HL-60/S4 (cell line): ENCODE data around the gene TAF1B.

Experiments used
- in situ Hi-C: fragments of 300-500 bp; cut with MboI; formaldehyde crosslinking; loops from 2 replicates; pipeline ENCODE4 v1.14.3; 2022; ENCODE audit warnings: low sequenced_read_pairs

The TAF1B gene

DNA sequence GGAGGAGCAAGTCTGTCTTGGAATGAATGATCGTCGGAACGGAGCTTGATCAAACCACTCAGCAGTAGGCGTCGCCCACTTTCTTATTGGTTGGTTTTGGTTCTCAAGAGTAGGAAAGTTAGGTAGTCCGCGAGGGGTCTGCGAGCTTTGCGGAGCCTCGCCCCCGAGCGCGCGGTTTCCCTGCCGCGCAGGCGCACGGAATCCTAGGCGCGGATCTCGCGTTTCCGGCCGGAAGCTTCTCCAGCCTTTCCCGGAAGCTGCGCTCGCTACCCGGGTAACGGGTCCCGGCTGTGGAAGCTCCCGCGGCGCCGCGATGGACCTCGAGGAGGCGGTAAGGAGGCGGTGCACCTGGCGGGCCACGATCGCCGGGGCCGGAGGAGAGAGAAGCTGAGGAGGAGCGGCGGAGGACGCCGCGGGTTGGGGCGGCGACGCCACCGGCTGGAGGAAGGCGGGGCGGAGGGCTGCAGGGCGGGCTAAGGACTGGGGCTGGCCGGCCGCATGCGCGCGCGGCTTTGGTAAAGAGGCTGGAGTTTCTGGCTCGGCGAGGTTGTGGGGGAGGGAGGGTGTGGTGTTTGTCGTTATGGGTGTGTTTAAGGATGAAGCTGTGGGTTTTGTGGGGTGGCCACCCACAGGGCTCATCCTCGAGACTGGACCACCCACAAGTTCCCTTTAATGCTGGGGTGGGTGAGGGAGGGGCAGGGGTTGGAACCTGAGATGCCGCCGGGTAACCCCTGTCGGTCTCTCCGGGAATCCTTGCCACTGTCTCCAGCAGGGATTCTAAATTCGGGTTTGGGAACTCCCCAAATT lies at the start of gene TAF1B:
TAF1B (plus strand) TSS at position 246 of the 807 bp plus-strand sequence; CDS start at position 314, 68 bp downstream.
- in situ Hi-C loops: no loop called here

DNA sequence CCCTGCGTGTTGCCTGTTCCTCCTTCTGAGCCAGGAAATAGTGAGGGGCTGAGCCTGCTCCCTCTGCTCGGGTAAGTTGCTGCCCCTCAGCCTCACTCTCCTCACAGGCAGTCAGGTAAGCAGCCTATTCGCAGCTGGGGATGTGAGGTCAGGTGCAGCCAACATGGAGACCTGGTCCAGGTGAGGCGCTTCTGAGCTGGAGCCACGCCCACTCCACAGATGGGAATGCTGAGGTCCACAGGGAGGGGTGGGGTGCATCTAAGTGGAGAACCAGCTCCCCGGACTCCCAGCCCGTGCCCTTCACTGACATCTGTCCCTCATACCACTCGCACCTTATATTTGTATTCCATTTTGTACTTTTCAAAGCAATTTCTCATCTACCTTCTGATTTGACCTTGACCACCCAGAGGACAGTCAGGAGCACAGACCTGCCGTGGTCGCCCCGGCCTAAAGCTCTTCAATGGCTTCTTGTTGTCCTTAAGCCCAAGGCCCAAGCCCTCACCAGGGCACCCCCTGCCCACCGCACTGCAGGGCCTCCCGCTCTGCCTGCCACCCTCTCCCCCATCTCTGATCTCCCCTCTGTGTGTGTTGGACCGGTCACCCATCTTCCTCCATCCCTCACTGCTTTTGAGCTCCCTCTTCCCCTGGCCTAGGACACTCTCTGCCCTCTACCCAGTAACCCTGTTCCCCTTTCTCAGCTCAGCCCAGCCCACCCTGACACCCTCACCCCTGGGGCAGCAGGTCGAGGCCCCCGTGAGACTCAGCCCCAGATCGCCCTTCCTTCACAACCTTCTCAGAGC lies 49.2 kb upstream of the TAF1B start:
- in situ Hi-C loops: loop anchor here (25.0 kb wide), 1 partner anchor 643 kb away; the partner anchor contains the start of gene ODC1

DNA sequence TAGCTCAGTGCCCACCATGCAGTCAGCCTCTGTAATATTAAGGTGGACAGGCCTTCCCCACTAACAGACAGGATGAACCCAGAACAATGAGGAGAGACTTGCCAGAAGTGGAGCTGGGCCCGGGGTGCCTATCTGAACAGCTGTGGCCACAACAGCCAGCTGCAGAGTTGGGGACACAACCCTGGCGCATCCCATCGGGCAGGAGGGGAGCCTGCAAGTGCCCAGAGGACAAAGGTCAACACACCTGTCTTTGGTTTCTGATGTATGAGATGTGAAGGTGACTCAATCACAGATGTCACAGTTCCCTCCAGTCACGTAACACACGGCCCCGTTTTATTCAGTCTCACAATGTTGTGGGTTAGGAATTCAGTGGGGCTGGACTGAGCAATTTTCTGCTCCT lies 48.2 kb upstream of the TAF1B start:
- in situ Hi-C loops: loop anchor here (25.0 kb wide), 1 partner anchor 642 kb away; the partner anchor contains the start of gene ODC1

DNA sequence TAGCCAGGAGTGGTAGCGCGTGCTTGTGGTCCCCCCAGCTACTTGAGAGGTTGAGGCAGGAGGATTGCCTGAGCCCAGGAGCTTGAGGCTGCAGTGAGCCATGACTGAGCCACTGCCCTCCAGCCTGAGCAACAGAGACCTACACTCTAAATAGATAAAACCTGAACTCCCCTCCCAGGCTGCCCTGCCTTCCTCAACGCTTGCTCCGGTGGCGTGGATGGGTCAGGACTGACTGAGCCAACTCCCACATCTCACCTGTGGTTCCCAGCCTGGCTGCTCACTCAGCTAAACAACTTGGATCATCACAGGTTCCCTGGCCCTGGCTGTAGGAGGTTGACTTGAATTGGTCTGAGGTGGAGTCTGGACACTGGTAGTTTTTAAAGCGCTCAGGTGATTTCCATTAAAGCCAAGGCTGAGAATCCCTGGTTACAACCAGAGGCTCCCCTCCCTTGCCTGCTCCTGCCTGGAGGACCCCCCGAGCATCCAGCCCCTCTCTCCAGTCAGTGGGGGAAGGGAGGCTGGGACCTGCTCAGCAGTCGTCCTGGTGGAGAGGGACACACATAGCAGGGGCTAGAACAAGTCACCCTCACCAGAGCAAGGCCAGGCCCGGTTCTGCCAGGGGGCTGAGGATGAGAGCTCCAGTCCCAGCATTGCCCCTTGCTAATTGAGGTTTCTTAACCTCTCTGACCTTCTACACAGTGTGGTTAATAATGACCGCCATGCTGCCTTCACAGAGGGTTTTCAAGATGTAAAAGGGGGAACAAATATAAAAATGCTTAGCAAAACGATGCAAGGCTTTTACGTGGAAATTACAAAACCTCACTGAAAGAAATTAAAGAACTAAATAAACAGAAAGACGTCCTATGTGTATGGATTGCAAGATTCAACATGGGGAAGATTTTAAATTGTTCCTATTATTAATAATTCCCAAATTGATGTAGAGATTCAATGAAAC lies 46.9 kb upstream of the TAF1B start:
- in situ Hi-C loops: loop anchor here (25.0 kb wide), 1 partner anchor 641 kb away; the partner anchor contains the start of gene ODC1

GRCh38 chr2:9797086-9797485 lies 46.2 kb upstream of the TAF1B start:
- in situ Hi-C loops: loop anchor here (25.0 kb wide), 1 partner anchor 640 kb away; the partner anchor contains the start of gene ODC1

DNA sequence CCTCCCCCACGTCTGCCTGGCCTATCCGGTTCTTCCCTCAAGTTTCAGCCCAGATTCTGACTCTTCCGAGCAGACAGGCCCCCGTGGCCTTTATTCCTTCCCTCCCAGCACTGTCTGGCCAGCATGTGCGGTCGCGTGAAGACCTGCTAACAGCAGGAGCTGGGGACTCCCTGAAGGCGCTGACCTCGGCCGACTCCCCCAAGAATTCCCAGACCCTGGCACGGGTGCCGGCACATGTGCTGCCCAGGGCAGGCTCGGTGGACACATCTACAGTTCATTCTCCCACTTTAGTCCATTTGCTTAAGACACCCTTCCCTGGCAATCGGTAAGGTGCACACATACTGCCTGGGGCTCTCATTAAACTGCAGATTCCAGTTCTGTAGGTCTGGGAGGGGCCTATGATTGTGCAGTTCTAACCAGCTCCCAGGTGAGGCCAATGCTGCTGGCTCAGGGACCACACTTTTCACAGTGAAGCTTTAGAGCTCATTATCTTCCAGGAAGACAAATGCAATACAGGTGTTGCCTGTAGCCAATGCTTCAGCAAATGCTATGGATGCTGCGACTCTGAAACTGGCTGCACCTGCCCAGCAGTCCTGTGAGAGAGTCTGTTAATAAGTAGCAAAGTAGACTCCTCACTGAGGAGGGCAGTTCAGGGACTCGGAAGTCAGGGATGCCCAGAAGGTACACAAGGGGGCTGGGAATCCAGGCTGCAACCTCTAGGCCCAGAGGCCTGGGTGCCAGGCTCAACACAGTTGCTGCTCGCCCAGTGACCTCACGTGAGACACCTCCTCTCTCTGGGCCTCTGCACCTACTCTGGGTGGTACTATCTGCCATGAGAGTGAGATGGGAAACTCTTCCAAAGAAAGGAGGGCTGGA lies 45.4 kb upstream of the TAF1B start:
- in situ Hi-C loops: loop anchor here (25.0 kb wide), 1 partner anchor 639 kb away; the partner anchor contains the start of gene ODC1

DNA sequence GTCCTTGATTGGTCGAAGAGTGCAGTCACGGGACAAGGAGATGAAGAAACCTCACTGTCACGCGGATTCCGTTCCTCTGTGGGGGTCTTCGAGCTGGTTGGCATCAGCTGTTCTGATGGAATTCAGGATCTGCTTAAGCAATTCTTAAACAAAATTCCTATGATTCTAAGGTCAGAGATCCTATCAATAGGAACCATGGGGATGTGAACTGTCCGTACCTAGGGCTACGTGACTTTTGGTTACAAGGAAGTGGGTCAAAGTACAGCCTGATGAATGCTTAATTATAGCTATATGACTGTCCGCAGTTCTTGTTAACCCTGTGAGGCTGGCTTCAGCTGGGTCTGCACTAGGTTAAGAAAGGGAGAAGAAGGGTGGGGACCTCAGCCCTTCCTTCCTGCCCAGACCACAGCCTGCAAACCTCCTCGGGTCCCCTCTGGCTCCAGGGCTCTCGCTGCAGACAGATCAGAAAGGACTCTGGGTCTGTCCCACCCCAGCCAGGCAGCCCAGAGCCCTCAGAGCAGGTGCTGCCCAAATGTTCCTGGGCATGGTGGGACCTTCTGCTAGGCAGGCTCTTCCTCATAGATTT lies 44.2 kb upstream of the TAF1B start:
- in situ Hi-C loops: loop anchor here (25.0 kb wide), 1 partner anchor 638 kb away; the partner anchor contains the start of gene ODC1

DNA sequence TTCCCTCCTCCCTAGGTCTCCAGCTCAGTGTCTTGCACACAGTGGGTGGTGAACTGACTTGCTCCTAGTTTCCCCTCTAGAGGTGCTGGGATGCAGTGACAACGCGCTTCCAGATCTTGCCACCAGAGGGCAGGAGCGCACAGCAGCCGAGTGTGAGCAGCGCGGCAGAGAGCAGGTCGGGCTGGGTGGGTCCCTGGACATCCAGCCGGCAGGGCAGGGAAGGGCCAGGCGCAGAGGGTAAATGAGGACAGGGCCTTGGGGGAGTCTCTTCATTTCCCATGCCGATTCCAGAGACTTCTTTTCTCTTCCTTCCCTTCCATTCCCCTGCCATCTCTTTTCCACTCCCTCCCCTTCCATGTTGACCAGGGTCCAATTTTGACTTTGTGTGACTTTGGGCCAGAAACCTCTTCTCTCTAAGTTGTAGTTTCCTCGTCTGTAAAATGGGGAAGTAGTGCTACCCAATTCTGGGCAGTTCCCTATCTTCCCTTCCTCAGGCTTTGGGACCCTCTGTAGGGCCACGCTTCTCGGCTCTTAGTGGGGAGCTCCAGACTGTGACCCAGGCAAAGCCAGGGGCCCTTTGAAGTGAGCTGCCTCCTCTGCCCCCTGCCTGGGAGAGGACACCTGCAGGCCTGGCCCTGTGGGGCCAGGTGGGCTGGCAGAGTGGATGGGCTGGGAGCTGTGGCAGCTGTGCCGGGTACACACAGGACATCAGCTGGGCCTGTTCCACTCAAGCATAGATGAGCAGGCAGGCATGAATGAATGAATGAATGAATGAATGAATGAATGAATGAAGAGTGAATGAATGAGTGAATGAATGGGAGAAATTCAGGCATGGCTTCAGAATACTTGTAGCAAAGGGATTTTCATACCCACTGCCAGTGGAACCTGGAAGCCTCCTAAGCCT lies 43.3 kb upstream of the TAF1B start:
- in situ Hi-C loops: loop anchor here (25.0 kb wide), 1 partner anchor 637 kb away; the partner anchor contains the start of gene ODC1

DNA sequence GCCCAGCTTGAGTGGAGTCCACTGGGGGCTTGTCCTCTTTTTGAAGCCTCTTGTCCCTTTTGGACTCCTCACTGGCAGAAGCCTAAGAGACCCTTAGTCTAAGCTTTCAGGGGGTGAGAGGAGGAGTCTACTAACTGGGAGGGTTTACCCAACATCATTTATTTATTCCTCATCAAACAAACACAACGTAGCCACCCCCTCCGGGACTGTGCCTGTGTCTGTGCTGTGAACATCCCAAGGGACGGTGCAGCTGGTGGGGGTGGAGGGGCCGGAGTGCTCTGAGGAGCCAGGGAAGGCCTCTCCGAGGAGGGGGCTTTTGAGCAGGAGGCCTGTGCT lies 42.7 kb upstream of the TAF1B start:
- in situ Hi-C loops: no loop called here

GRCh38 chr2:9800975-9801726 lies 42.1 kb upstream of the TAF1B start:
- in situ Hi-C loops: no loop called here

DNA sequence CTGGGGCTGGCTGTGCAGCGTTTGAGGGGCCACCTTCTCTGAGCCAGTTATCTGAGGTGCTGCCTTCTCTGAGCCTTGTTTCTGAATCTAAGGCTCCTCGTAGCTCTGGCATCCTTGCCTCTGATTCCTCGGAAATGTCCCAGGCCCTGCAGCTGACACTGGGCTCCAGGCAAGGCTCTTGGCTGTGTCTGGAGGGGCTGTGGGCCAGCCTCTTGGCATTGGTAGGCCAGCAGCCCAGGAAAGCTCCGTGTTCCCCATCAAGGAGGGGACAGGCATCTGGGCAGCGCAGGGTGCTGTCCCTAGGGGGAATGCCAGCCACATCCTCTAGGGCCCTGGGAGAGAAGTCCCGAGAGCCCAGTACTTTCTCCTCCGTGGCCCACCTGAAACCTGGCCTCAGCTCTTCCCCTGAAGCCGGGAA lies 40.7 kb upstream of the TAF1B start:
- in situ Hi-C loops: no loop called here

GRCh38 chr2:9803023-9803805 lies 40.1 kb upstream of the TAF1B start:
- in situ Hi-C loops: no loop called here

DNA sequence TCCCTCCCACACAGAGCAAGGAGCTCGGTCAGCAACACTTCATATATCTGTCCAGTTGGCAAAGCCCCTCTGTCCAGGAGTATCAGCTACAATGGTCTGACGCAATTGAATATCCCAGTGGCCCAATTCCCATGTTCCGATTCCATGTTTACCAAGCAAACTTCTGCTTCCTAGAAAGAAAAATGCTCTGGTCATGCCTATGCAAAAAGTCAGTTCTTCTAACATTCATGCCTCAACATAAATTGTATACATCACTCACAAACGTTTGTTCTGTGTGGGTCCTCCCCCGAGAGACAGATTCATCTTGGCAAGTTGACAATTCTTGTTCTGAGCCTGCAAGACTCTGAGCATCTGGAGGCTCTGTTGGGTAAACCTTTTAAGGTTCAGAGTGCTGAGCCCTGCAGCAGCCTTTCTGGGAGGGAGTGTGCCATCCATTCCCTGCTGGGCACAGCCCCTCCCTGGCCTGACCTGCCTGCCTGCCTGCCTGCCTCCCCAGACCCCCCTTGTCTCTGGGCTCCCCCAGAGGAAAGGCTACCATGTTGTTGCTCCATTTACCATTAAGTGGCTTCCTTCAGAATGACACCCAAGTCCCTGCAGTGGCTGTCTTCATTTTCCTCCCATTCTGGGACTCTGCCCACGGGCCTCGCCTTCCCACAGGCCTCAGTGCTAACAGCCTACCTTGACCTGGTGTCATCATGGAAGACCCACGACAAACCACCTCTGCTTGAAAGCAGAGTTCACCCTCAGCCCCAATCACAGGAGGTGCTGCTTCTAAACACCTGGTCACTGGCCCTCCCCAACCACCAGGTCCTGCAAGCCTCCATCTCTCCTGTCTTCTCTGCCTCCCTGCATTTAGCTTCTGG lies 37.6 kb upstream of the TAF1B start:
- in situ Hi-C loops: no loop called here

- in situ Hi-C loops: no loop called here
These were observed 37.0 kb upstream of the TAF1B start for GRCh38 chr2:9806298-9806610.

DNA sequence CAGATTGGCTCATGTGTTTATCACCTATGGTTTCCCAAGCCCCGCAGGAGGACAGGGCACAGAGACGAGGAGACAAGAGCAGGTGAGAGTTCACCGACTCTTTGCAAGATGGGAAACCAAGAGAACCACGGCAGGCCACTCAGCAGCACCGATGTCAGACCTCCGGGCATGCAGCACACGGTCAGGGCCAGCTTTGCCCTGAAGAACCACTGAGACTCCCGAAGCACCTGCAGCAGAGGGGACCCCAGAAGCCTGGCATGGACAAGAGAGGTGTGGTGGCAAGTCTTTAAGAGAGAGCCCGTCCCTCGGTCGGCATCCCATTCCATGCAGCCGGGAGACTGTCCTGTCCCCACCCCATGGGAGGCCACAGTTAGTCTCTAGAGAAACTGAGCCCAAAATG lies 36.6 kb upstream of the TAF1B start:
- in situ Hi-C loops: no loop called here

- in situ Hi-C loops: no loop called here
These were observed 36.2 kb upstream of the TAF1B start for GRCh38 chr2:9807056-9807455.
